Activated naive CD4-positive, alpha-beta T cell (primary cell): ENCODE measurements around the gene MXRA8.
"Not testable (repeated sequence)": the region's sequence is repeated elsewhere in the genome, so short reads cannot be mapped to it uniquely, and the experiment has no call there.

Experiments used
- DNase-seq, 4 experiments: peaks; one replicate each; lab custom pipeline; 2025; lab: John Stamatoyannopoulos, UW

Gene MXRA8, protein sequence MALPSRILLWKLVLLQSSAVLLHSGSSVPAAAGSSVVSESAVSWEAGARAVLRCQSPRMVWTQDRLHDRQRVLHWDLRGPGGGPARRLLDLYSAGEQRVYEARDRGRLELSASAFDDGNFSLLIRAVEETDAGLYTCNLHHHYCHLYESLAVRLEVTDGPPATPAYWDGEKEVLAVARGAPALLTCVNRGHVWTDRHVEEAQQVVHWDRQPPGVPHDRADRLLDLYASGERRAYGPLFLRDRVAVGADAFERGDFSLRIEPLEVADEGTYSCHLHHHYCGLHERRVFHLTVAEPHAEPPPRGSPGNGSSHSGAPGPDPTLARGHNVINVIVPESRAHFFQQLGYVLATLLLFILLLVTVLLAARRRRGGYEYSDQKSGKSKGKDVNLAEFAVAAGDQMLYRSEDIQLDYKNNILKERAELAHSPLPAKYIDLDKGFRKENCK

DNA sequence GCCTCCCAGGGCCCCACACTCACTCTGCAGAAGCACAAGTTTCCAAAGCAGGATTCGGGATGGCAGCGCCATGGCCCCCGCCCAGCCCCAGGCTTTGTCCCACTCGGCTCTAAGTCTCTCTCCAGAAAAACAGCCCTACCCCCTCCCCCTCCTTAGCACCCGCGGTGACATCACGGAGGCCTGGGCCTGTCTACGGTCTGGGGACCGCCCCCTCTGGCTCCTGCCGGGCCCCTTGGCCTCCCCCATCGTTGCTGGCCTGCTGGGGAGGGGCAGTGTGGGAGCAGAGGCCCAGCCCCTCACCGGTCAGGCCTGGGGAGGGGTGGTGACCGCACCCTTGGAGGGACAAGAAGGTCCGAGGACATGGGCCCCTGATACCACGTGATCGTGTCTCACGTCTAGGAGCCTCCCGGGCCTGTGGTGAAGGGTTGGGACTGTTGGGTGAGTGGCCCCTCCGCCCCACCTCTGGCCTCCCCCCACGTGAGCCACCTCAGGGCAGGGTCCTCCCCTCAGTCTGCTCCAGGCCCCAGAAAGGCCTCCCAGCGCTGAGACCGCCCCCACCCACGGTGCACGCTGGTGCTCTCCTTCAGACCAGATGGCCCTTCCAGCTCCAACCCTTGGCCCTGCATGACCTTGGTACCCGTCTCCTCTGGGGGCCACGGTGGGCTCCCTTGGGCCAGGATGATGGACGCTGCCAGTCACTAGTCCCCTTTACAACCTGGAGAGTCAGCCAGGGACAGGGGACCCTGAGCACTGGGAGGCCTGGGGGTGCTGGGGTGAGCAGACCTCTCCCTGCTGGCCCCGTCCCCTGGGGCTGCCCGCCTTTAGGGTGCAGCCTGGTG is at the start of gene MXRA8:
Gene MXRA8, minus strand, starts transcription at position 123 of the 839 bp plus-strand sequence. Its CDS starts 51 bp downstream, at position 72.
- no peak for DNase-seq

DNA sequence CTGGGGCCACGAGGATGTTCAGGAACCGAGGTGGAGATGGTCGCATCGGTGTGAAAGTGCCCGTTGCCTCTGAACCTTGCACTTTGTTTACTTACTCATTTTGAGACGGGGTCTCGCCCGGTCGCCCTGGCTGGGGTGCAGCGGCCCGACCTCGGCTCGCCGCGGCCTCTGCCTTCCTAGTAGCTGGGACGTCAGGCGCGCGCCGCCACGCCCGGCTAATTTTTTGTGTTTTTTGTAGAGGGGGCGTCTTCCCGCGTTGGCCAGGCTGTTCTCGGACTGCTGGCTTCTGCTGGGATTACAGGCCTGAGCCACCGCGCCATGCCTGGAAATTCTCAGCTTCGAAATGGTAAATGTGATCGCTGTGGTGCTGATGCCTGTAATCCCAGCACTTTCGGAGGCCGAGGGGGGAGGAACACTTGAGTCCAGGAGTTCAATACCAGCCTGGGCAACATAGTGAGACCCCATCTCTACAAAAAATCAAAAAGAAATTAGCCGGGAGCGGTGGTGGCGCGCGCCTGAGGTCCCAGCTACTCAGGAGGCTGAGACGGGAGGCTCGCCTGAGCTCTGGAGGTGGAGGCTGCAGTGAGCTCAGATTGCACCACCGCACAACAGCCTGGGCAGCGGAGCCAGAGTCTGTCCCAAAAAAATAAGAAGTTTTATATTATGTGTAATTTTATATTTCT is 49.4 kb upstream of the MXRA8 start:
- DNase-seq = peak in 2 of 4 experiments; percentile 27 to 36

DNA sequence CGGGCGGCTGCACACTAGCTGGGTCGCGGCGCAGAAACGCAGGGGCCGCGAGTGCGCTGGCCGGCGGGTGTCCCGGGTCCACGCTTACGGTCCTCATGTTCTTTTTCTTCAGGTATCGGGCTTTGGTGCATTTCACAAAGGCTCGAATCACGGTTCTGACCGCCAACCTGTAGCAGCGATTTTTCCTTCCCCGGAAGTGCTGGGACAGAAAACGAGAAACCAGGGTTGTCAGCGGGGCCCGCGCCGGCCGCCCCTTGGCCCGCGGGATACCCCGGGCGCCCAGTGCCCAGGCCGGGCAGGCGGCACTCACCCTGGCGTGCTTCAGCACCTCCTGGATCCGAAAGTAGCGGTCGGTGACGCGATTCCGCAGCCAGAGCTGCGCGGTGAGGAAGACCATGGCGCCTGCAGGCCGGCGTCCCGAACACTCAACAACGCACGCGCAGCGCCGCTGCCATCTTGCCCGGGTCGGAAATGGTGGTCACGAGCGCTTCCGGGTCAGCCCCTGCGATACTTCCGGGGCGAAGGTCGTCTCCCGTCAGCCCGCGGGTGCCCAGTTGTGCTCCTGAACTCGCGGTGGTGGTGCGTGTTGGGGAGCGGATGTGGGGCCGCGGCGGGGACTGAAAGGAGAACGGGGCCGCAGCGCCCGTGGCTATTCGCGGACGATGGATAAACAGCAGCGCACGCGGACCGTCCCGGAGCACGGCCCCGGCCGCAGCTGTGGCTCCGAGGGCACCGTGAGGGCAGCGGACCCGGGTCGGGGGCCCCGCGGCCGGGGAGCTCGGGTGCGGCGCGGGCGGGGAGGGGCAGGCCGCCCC is 48.7 kb upstream of the MXRA8 start, which contains the start of gene MRPL20:
Gene MRPL20, minus strand, starts transcription at position 473 of the 815 bp plus-strand sequence. Its CDS starts 76 bp downstream, at position 397.
- peak; percentile 92 to 95 (median 92) for DNase-seq

DNA sequence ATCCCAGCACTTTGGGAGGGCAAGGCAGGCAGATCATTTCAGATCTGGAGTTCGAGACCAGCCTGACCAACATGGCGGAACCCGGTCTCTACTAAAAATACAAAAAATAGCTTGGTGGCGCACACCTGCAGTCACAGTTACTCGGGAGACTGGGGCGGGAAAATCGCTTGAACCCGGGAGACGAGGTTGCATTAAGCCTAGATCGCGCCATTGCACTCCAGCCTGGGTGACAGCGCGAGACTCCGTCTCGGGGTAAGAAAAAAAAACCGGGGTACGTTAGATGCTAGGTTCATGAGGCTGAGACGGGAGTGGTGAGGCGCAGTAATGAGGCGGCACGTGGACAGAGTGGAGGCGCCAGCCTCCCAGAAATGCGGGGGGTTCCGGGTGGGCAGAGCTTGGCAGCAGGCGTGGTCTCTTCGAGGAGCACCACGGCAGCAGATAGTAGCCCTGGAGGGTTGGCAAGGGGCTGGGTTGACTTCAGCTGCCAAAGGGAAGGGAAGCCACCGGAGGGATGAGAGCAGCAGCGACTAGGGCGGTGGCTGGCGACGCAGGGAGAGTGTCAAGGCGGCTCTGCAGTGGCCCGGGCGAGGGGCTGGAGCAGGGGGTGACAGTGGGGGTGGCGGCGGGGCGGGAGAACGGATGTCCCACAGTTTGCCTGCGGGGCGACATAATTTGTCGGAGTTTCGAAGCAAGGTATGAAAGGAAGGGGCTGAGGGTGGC is 47.9 kb upstream of the MXRA8 start:
- no peak for DNase-seq

DNA sequence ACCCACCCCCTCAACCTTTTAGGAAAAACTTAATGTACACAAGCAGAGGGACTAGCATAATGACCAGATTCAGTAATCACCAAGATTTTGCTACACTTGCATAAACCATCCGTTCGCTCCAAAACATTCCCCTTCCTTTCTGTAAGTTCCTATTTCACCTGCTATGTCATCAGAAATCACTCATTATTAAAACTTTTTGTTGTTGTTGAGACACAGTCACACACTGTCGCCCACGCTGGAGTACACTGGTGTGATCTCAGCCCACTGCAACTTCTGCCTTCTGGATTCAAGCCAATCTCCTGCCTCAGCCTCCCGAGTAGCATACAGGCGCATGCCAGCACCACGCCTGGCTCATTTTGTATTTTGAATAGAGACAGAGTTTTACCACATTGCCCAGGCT is 45.3 kb upstream of the MXRA8 start:
- no peak for DNase-seq

DNA sequence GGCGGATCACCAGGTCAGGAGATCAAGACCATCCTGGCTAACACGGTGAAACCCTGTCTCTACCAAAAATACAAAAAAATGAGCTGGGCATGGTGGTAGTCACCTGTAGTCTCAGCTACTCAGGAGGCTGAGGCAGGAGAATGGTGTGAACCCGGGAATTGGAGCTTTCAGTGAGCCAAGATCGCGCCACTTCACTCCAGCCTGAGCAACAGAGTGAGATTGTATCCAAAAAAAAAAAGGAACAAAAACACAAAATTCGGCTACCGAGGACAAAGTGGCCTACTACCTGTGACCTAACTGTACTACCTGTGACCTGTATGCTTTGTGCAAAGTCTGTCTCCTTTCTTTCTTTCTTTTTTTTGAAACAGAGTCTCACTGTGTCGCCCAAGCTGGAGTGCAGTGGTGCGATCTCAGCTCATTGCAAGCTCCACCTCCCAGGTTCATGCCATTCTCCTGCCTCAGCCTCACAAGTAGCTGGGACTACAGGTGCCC is 44.6 kb upstream of the MXRA8 start:
- not testable (repeated sequence) for DNase-seq

DNA sequence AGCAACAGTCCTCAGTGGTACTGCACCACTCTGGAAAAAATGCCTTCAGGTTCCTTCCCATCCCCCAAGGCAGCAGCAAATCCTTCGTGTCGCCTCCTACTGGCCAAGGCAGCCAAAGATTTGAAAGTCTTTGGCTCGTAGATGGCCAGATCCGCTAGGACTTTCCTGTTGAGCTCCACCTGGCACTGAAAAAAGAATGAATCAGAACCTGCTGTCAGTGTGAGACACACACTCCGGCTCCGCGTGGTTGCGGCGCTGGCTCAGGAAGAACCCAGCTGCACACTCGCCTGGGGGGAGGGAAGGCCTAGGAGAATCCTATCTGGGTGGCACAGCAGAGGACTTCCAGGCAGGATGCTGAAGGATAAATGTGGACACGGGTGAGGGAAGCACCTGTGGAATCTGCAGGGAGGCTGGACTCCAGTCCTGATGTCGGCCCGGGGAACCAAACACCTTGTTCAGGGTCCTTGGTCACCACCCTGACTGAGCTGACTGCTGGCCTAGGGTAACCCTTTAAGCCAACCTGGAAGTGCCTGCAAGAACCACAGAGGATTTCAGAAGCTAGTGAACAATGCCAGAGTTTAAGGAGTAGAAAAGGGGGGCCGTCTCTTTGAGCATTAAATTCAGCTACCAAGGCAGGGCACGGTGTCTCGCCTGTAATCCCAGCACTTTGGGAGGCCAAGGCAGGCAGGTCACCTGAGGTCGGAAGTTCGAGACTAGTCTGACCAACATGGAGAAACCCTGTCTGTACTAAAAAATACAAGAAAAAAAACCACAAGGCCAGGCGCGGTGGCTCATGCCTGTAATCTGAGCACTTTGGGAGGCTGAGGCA is 43.9 kb upstream of the MXRA8 start:
- DNase-seq = no peak

DNA sequence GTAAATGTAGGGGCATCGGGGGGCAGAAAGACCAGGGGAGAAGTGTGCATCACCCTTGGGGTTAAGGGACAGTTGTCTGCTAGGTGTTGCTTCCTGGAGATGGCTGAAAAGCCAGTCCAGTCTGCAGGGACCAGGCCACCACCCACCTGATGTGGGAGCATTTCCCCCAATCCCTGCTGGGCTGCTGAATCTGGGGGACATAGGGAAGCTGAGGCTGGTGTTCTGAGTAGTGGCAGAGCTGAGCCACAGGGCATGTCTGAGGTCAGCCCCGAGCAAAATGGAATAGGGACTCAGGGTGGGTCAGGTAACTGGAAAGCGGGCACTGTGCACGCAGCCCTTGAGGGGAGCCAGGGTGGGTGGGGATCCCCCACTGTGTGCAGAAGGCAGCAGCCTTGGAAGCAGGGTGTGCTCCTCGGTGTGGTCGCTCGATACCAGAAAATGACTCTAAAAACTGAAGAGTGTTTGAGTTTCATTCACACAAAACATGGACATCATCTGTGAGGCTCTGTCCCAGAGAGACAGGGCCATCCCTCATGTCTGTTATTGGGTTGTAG is 43.2 kb upstream of the MXRA8 start:
- no peak for DNase-seq

DNA sequence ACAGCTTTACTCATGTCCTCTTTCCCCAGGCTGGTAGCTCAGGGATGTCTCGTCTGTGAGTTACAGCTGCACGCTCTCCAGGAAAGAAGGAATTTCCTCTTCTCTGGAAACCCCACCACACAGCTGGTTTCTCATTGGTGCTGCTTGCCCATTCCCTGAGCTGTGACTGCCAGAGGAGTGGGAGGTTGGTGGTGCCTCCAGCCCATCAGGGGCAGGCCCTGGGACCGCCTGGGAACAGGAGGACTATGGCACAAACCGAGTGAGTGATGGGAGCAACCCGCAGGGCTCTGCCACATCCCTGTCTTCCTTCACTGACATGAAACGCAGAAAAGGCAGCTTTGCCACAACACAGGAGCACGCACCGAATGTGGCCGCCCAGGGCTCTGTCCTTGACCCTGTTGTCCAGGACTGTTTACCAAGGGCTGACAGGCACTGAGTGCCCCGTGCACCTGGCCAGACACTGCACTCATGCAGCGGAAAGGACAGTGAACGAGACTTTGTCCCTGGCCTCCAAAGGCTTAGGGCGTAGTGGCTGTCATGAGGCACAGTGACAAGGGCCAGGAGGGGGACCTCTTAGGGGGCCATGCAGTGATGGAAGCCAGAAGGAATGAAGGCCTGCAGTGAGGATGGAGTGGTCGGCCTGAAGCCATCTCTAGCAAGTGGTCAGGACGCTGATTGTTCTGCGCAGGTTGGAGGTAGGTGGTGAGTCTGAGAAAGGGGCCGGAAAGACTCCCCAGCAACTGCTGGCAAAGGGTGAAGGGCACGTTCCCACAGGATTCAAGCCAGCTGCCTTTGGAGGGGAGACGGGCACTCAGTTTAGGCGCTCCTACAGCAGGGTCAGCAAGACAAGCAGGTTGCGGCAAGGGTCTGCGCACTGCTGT is 42.5 kb upstream of the MXRA8 start:
- no peak for DNase-seq

DNA sequence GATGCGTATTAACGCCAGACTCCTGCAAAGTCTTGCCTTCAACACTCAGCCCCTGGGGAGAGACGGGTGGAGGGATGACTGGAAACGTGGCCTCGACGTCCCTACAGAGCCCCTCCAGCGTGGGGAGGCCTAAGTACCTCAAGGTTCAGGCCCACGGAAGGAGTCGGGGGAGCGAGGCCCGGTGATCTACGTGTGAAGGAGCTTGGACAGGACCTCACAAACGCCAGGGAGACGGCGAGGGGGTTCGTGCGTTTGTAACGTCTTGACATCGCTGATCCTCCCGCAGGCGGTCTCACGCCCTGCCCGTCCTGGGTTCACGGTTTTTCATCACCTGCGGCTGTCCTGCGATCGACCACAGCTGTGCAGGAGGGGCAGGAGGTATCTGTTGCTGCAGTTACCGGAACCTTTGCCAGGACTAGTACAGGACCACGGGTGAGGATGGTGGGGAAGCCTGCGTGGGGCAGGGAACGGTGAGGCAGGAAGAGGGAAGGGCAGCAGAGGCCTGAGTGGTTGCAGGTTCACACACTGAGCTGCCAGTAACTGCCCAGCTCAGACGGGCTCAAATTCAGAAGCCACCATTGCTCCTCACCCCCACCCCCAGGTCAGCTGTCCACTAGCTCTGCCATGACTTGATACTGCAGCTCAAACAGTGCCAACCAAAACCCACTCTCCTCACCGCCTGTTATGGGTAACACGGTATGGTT is 41.7 kb upstream of the MXRA8 start:
- no peak for DNase-seq

DNA sequence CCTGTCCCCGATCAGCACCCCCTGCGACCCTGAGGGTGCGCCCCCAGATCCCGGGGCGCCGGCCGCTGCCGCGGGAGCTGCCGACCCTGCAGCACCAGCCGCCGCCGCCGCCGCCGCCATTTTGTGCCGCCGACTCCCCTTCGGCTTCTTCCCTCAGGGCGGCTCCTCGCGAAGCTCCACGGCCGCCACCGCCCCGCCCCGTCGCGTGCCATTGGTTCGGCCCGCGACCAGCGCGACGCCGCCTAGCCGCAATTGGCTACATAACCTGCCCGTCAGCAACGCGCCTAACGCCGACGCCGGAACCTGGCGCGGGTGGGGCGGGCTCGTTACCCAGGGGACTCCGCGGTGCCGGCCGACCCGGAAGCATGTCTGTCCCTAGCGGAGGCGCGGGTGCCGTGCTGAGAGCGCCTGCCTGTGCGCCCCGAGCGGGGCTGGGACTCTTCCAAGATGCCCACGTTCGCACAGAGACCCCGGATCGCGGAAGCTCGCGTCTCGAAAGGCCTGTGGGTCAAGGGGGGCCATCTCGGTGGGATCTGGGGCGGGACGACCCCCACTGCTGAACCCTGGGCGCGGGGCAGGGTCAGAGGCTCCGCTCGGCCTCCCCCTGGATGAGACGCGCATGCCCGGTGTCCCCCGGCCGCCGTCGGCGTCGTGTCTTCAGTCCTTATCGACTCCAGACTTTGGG is 41.0 kb upstream of the MXRA8 start, which contains the start of gene CCNL2:
Gene CCNL2, minus strand, starts transcription at position 149 of the 685 bp plus-strand sequence. Its CDS starts 29 bp downstream, at position 120.
- DNase-seq = peak; percentile 97 to 99 (median 98)

DNA sequence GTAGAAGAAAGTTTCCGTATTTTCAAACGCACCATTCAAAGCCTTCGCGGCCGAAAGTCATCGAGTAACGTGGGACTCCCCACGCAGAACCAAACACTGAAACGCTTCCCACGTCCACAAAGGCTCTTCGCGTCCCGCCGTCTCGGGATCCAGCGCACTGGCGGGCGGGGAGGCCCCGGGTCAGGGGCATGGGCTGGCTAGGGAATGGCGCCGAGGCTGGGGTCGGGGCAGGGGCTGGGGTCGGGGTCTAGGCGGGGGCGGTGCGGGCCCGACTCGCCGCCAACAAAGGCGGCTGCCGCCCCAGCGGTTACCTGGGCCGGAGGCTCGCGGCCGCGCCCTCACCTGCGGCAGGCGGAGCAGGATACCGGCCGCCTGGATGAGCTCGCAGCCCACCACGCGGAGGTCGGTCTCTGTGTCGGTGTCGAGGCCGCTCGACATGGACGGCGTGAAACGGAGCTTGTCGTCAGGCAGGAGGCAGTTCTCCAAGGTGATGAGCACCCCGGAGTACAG is 40.4 kb upstream of the MXRA8 start:
- DNase-seq = no peak

DNA sequence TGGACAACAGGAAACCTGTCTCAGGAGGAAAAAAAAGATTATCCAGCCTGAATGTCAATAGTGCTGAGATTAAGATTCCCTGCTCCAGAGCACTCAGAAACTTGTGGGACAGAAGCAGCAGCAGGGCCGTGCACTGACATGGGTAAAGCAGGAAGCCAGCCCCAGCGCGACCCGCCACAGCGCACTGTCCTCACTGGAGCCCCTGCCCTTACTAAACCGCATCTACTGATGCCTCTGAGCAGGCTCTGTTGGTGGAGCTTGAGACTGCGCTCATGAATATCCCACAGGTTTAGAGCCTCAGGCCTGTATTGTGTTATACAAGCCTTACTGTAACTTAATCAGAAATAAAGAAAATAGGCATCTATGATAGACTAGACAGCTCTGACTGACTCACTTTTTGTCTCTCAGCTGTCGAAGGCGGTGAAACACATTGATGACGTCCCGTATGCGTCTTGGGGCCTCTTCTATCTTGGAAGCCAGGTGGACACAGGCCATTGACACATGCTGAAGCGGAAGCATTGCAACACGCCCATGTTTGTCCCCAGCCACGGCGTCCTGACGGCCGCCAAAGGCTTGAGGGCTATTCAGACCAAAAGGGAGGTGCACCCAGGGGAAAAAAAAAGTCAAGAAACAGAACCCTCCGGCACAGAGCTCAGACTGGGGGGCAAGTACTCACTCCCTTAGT is 39.6 kb upstream of the MXRA8 start:
- DNase-seq = no peak

DNA sequence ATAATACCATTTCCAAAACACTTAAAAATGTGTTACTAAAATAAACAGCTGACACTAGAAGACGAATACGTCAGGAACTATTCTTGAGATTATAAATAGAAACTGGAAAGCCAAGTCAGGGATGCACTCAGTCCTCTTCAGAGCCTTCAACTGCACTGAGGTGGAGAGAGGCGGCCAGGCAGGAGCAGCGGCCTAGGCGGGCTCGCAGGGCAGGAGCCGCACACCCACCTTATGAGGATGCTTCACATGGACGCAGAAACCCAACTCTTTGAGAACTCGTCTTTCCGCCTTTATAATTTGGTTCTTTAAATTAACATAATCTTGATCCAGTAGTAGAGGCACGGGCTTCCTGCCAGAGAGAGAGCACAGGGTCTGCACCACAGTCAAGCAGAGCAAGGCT is 36.8 kb upstream of the MXRA8 start:
- no peak for DNase-seq

DNA sequence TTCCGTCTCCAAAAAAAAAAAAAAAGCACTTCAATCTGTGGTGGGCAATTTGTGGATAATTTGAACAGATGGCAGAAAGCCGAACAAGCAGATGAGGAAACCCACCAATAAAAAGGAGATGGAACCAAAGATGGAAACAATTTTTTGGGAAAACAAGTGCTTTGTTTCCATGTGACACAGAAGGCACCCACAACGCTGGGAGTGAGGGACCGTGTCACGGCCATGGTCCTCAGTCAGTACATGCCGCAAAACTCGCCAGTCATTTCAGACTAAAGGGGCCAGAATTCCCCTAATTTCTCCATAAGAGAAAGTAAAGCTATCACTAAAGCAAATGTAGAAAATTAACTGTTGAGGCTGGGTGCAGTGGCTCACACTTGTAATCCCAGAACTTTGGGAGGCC is 35.8 kb upstream of the MXRA8 start:
- no peak for DNase-seq

DNA sequence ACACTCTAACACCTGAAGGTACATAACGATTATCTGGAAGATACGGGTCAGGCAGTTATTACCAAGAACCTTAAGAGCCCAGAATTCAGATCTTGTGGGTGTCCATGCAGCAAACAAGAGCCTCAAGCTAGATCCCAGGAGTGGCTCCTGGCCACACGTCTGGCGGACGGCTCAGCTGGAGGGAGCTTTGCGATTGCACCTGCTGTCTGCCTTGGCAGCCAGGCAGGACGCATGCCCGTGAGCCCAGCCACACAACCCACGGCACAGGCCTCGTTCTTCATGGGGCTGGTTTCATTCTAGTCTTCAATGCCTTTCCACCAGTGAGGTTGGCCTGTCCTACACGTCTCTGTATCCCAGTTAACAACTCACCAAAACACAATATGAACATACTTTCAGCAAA is 35.1 kb upstream of the MXRA8 start:
- no peak for DNase-seq
